Skeletal muscle tissue (tissue), 4 donors: ENCODE results near the gene ARFGAP2. TPM values are rescaled to one million over a fixed set of nuclear protein-coding genes. Genes with fewer than 3 reads are reported as not detected.
"Not testable (repeated sequence)": the region's sequence is repeated elsewhere in the genome, so short reads cannot be mapped to it uniquely, and the experiment has no call there.

Experiments
- H3K27ac ChIP-seq: one replicate; pipeline ENCODE4 v1.7.0; 2013; ENCODE audit warnings: mild to moderate bottlenecking, low read depth, low read length, inconsistent platforms
- H3K27me3 ChIP-seq, 3 donors: one replicate each; pipeline ENCODE4 v1.7.0; 2013; ENCODE audit warnings: low read length in 3 of 3; ENCODE audit not compliant: control insufficient read depth in 3 of 3, insufficient read depth in 3 of 3
- H3K36me3 ChIP-seq, 3 donors: one replicate each; pipeline ENCODE4 v1.7.0; 2013; ENCODE audit warnings: low read length in 3 of 3; ENCODE audit not compliant: control insufficient read depth in 3 of 3, insufficient read depth in 3 of 3
- H3K4me1 ChIP-seq, 3 donors: one replicate each; pipeline ENCODE4 v1.7.0; 2013; ENCODE audit warnings: low read length in 3 of 3, mild to moderate bottlenecking in 3 of 3; ENCODE audit not compliant: control insufficient read depth in 3 of 3, insufficient read depth in 3 of 3
- H3K4me3 ChIP-seq, 3 donors: one replicate each; pipeline ENCODE4 v1.7.0; 2013; ENCODE audit warnings: low read length in 3 of 3
- H3K9ac ChIP-seq, 3 donors: one replicate each; pipeline ENCODE4 v1.7.0; 2013; ENCODE audit warnings: low read length in 3 of 3, mild to moderate bottlenecking in 3 of 3, moderate library complexity in 2 of 3, low read depth in 1 of 3
- H3K9me3 ChIP-seq, 3 donors: one replicate each; pipeline ENCODE4 v1.7.0; 2013; ENCODE audit warnings: low read length in 3 of 3; ENCODE audit not compliant: control insufficient read depth in 3 of 3
- total RNA-seq: library from RNA; depleted of rRNA; stranded (reverse); fragments of >200 nt; gene quantifications from one replicate; pipeline ENCODE4 v1.2.3, GENCODE V29; 2014
- donor health status: Osteomylitis.

The ARFGAP2 gene
- total RNA-seq, 1 donor from 2014 or later = 105 TPM

DNA sequence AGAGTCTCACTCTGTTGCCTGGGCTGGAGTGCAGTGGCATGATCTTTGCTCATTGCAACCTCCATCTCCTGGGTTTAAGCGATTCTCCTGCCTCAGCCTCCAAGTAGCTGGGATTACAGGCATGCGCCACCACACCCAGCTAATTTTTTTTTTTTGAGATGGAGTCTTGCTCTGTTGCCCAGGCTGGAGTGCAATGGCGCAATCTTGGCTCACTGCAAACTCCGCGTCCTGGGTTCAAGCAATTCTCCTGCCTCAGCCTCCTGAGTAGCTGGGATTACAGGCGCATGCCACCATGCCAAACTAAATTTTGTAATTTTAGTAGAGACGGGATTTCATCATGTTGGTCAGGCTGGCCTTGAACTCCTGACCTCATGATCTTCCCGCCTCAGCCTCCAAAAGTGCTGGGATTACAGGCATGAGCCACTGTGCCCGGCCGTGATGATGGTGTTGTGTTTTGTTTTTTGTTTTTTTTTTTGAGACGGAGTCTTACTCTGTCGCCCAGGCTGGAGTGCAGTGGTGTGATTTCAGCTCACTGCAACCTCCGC is 31.4 kb upstream of the ARFGAP2 start:
- H3K4me1 ChIP-seq, H3K27ac ChIP-seq, H3K36me3 ChIP-seq, H3K9ac ChIP-seq, H3K4me3 ChIP-seq, H3K27me3 ChIP-seq, H3K9me3 ChIP-seq: not testable (repeated sequence)

DNA sequence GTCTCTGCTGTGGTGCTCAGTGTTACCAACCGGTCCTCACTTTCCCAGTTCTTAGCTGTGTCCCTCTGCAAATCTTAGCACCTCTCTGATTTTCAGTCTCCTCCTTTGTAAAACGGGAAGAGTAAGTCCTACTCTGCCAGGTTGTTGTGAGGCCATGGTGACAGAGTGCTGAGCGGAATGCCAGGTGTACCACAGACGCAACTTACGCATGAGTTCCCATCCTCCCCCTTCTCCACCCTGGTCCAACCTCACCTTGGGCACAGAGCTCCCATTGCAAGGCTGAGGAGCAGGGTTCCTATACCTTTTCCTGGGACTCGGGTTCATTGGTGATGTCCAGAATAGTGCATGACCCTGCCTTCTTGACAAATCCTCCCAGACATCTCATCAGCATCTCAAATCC is 30.8 kb upstream of the ARFGAP2 start:
- no peak overlapping the region for H3K27ac ChIP-seq
- H3K9ac ChIP-seq = no peak overlapping the region
- no peaks in the 10 kb centered on the region for H3K4me1 ChIP-seq
- H3K4me3 ChIP-seq = no peak overlapping the region
- H3K36me3 ChIP-seq = no peaks in the 10 kb centered on the region
- no peaks in the 10 kb centered on the region for H3K9me3 ChIP-seq
- no peaks in the 10 kb centered on the region for H3K27me3 ChIP-seq

DNA sequence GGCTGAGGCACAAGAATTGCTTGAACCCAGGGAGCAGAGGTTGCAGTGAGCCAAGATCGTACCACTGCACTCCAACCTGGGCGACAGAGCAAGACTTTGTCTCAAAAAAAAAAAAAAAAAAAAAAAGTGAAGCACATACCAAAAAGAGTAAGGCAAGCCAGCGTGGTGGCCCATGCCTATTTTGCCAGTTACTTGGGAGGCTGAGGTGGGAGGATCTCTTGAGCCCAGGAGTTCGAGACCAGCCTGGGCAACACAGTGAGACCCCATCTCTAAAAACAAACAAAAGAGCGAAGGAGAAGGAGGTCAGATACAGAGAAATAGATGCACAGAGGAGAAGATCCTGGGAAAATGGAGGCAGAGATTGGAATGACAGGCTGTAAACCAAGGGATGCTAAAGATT is 29.9 kb upstream of the ARFGAP2 start:
- H3K9me3 ChIP-seq, H3K27ac ChIP-seq, H3K4me1 ChIP-seq, H3K27me3 ChIP-seq, H3K9ac ChIP-seq, H3K4me3 ChIP-seq, H3K36me3 ChIP-seq: not testable (repeated sequence)

DNA sequence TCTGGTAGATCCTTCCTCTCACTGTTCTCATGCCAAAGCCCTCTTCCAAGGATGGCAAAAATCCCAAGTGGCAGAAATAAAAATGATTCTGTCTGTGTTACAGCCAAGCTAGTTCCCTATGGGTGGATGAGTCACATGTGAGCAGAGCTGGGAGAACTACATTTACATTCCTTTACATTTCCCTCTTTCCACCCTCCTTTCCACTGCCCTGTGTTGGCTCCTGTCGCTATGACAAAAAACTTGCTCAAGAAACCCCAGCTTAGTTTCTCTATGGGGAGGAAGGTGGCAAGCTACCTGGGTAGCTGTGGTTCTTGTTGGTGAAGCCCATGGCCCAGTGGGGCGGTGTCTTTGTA is 27.9 kb upstream of the ARFGAP2 start:
- no peaks in the 10 kb centered on the region for H3K4me1 ChIP-seq
- H3K36me3 ChIP-seq = no peaks in the 10 kb centered on the region
- H3K27ac ChIP-seq = no peak overlapping the region
- H3K9ac ChIP-seq = no peak overlapping the region
- H3K9me3 ChIP-seq = no peaks in the 10 kb centered on the region
- H3K27me3 ChIP-seq = no peaks in the 10 kb centered on the region
- no peak overlapping the region for H3K4me3 ChIP-seq

DNA sequence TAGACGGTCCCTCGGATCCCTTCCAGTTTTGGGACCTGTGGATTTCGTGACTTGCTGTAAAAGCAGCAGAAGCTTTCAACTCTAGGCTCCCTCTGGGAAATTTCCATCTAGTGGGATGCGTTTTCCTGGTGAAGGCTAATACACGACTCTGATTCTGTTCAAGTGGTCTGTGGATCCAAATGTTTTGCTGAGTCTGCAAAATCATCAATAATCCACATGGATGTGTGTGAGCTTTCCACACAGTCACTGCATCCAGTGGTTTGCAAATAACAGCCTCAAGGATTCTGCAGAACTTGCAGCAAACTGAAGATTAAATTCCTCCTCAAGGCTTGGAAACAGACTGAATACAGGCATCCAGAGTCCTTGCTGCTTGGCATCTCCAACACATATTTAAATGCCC is 25.9 kb upstream of the ARFGAP2 start:
- H3K9me3 ChIP-seq = no peaks in the 10 kb centered on the region
- no peak overlapping the region for H3K27ac ChIP-seq
- H3K36me3 ChIP-seq = no peaks in the 10 kb centered on the region

DNA sequence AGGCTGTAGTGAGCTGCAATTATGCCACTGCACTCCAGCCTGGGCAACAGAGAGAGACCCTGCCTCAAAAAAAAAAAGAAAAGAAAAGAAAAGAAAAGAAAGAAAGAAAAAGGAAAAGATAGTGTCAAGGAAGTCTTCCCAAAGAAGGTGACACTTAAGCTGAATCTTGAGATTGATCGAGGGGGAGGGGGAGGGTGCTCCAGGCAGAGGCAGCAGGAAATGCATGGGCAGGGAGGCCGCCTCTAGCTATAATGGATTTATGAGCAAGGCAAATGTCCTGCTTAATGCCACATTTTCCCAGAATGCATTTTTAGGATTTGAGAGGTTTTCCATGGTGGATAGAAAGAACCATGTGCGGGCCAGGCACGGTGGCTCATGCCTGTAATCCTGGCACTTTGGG is 24.3 kb upstream of the ARFGAP2 start:
- H3K4me1 ChIP-seq = no peaks in the 10 kb centered on the region
- H3K9me3 ChIP-seq = no peaks in the 10 kb centered on the region

More for the DNA sequence above, 25.9 kb upstream of the ARFGAP2 start:
- Histone ChIP-seq H3K4me1 (no peaks in the 10 kb centered on the region), H3K4me3 (no peak overlapping the region), H3K9ac (no peak overlapping the region), H3K27me3 (no peaks in the 10 kb centered on the region)

DNA sequence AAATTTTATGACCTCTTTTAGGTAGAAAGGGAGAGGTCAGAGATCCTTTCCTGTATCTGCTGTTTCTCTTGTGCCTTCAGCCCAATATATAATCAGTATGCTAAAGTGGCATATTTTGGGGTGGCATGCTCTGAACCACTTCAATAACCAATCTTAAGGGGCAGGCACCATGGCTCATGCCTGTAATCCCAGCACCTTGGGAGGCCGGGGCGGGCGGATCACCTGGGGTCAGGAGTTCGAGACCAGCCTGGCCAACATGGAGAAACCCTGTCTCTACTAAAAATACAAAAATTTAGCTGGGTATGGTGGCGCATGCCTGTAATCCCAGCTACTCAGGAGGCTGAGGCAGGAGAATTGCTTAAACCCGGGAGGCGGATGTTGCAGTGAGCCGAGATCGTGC is 21.5 kb upstream of the ARFGAP2 start:
- H3K4me3 ChIP-seq, H3K9ac ChIP-seq, H3K4me1 ChIP-seq, H3K27me3 ChIP-seq, H3K27ac ChIP-seq, H3K9me3 ChIP-seq, H3K36me3 ChIP-seq: not testable (repeated sequence)

More for the DNA sequence above, 24.3 kb upstream of the ARFGAP2 start:
- no peak overlapping the region for H3K9ac ChIP-seq
- H3K4me3 ChIP-seq = no peak overlapping the region
- H3K27me3 ChIP-seq = no peaks in the 10 kb centered on the region
- no peaks in the 10 kb centered on the region for H3K36me3 ChIP-seq
- H3K27ac ChIP-seq = no peak overlapping the region

DNA sequence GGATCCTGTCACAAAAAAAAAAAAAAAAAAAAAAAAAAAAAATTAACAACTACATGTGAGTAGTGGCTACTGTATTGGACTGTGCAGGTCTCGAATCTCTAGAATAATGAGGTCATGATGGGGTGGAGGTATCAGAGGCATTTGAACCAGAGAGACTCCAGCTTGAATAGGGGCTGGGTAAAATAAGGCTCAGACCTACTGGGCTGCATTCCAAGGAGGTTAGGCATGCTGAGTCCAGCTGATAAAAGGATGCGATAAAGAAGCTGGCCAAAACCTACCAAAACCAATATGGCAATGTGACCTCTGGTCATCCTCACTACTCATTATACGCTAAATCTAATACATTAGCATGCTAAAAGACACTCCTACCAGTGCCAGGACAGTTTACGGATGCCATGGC is 15.4 kb upstream of the ARFGAP2 start:
- Histone ChIP-seq H3K9me3 (no peaks in the 10 kb centered on the region), H3K9ac (no peak overlapping the region), H3K36me3 (no peaks in the 10 kb centered on the region), H3K27ac (no peak overlapping the region), H3K4me1 (peaks cover 18 to 26% (median 24%) of the 10 kb centered on the region in 3 donors), H3K4me3 (no peak overlapping the region), H3K27me3 (no peaks in the 10 kb centered on the region)

DNA sequence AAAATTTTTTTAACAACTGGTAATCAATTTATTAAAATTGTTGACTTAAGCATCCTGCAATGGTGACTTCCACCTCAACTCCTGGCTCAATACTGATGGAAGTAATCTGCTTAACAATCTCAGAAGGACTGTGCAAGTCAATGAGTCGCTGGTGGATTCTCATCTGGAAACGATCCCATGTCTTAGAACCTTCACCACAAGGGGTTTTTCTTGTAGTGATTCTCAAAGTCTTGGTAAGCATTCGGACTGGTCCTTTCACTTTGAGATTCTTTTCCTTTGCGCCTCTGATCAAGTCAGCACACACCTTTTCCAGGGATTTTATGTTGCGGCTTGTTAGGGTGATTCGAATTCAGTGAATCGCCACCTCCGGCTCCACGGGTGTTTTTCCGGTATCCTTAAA is 14.5 kb upstream of the ARFGAP2 start:
- H3K4me1 ChIP-seq = peaks cover 23 to 32% (median 29%) of the 10 kb centered on the region in 3 donors
- not testable (repeated sequence) for H3K27me3 ChIP-seq, H3K27ac ChIP-seq, H3K9ac ChIP-seq, H3K4me3 ChIP-seq, H3K36me3 ChIP-seq, H3K9me3 ChIP-seq

DNA sequence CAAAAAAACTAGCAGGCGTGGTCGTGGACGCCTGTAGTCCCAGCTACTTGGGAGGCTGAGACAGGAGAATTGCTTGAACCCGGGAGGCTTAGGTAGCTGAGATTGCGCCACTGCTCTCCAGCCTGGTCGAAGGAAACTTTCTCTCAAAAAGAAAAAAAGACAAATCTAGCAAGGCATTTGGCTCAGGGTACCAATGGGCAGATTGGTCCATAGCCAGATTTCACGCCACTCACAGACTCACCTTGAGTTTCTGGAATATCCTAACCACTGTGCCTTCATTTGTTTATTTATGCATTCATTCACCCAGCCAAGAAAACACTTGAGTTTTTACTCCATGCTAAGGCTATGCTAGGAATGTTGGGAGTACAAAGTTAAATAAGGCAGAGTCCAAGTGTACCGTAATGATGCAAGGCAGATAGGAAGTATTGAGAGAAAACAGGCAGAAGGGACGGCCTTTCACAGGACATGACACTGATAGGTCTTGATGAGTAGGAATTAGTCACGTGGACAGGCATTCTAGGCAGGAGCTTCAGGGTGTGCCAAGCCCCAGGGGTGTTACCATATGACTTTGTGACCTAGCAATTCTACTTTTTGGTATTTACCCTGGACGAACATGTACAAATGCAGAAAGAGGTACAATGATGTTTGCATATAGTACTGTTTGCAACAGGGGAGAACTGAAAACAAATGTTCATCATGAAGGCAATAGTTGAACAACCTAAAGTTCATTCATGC is 12.6 kb upstream of the ARFGAP2 start:
- H3K27ac ChIP-seq = peak overlapping the region; percentile 99
- no peaks in the 10 kb centered on the region for H3K9me3 ChIP-seq
- peaks cover 0 to 6% (median 0%) of the 10 kb centered on the region in 3 donors for H3K36me3 ChIP-seq
- no peaks in the 10 kb centered on the region for H3K27me3 ChIP-seq
- no peak overlapping the region for H3K9ac ChIP-seq
- peaks cover 31 to 46% (median 32%) of the 10 kb centered on the region in 3 donors for H3K4me1 ChIP-seq
- H3K4me3 ChIP-seq = no peak overlapping the region
